GM23338 (cell line): ENCODE data around the gene SLC9B1. TPM values are rescaled to one million over a fixed set of nuclear protein-coding genes. Genes with fewer than 3 reads are reported as not detected.

Experiments
- CREB1 ChIP-seq: fragments of 250-450 bp; sonication (Bioruptor Pico); IDR thresholded peaks from 2 replicates; pipeline ENCODE4 v1.5.0; 2020; ENCODE audit warnings: low read depth, mild to moderate bottlenecking, moderate library complexity
- EZH2 ChIP-seq: fragments of 200-600 bp; sonication (generic); IDR thresholded peaks from one replicate; pipeline ENCODE4 v1.8.0; 2017; ENCODE audit warnings: antibody characterized with exemption, mild to moderate bottlenecking, low read depth; ENCODE audit not compliant: unreplicated experiment
- EZH2phosphoT487 ChIP-seq: fragments of 200-600 bp; sonication (generic); IDR thresholded peaks from one replicate; pipeline ENCODE4 v1.8.1; 2018; ENCODE audit warnings: antibody characterized with exemption; ENCODE audit not compliant: unreplicated experiment
- JUNB ChIP-seq: IDR thresholded peaks from one replicate; pipeline ENCODE4 v1.6.1; 2016; ENCODE audit warnings: antibody characterized with exemption; ENCODE audit not compliant: unreplicated experiment
- POLR2AphosphoS5 ChIP-seq: IDR thresholded peaks from 2 replicates; pipeline ENCODE4 v1.6.1; 2016; ENCODE audit warnings: antibody characterized with exemption, low read depth
- STAT1 ChIP-seq: IDR thresholded peaks from one replicate; pipeline ENCODE4 v1.6.1; 2016; ENCODE audit warnings: antibody characterized with exemption; ENCODE audit not compliant: unreplicated experiment
- ZNF114 ChIP-seq: fragments of 250-450 bp; sonication (Bioruptor Pico); IDR thresholded peaks from 2 replicates; pipeline ENCODE4 v1.5.0; 2020; ENCODE audit warnings: mild to moderate bottlenecking, moderate library complexity
- ZNF331 ChIP-seq: fragments of 250-450 bp; sonication (Bioruptor Pico); IDR thresholded peaks from 2 replicates; pipeline ENCODE4 v1.5.0; 2020; ENCODE audit warnings: low read depth, mild to moderate bottlenecking, moderate library complexity
- polyA plus RNA-seq: library from polyadenylated mRNA; unstranded; fragments of >200 nt; fragmentation: Nextera tagmentation; extraction: Ambion mirVana; gene quantifications from 2 replicates; pipeline ENCODE4 v1.2.1, GENCODE V29; 2016
- total RNA-seq: library from RNA; depleted of rRNA; stranded (reverse); fragments of >200 nt; shearing (Covaris generic); gene quantifications from 2 replicates; pipeline ENCODE4 v1.2.3, GENCODE V29; 2014
- TF ChIP-seq, protein P1 (sequence below): fragments of 250-450 bp; sonication (Bioruptor Pico); IDR thresholded peaks from 2 replicates; pipeline ENCODE4 v1.5.0; 2020; ENCODE audit warnings: mild to moderate bottlenecking, moderate library complexity
- TF ChIP-seq, protein P2 (sequence below): IDR thresholded peaks from 2 replicates; pipeline ENCODE4 v1.6.1; 2016; ENCODE audit warnings: antibody characterized with exemption
- TF ChIP-seq, protein P3 (sequence below): IDR thresholded peaks from one replicate; pipeline ENCODE4 v1.6.1; 2018; ENCODE audit warnings: antibody characterized with exemption; ENCODE audit not compliant: unreplicated experiment

SLC9B1 gene
- total and polyA plus RNA-seq, 2 experiments from 2014 or later: 0.66 to 0.80 TPM

DNA sequence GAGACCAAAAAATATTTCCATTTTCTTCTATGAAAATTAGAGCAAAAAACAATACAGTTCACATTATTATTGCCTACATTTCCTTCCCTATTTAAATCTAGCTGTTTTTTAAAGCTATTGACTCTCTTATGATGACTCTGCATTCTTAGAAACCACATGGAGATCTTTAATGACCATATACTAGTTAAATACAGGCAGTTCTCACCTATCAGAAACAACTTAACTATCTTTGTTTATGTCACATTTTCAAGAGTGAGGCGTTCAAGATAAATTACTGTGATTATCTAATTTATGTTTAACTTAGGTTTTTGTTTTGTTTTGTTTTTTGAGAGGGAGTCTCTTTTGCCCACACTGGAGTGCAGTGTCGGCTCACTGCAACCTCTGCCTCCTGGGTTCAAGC, 147.7 kb downstream of the SLC9B1 start (continued):
- TF ChIP-seq, protein P1, sequence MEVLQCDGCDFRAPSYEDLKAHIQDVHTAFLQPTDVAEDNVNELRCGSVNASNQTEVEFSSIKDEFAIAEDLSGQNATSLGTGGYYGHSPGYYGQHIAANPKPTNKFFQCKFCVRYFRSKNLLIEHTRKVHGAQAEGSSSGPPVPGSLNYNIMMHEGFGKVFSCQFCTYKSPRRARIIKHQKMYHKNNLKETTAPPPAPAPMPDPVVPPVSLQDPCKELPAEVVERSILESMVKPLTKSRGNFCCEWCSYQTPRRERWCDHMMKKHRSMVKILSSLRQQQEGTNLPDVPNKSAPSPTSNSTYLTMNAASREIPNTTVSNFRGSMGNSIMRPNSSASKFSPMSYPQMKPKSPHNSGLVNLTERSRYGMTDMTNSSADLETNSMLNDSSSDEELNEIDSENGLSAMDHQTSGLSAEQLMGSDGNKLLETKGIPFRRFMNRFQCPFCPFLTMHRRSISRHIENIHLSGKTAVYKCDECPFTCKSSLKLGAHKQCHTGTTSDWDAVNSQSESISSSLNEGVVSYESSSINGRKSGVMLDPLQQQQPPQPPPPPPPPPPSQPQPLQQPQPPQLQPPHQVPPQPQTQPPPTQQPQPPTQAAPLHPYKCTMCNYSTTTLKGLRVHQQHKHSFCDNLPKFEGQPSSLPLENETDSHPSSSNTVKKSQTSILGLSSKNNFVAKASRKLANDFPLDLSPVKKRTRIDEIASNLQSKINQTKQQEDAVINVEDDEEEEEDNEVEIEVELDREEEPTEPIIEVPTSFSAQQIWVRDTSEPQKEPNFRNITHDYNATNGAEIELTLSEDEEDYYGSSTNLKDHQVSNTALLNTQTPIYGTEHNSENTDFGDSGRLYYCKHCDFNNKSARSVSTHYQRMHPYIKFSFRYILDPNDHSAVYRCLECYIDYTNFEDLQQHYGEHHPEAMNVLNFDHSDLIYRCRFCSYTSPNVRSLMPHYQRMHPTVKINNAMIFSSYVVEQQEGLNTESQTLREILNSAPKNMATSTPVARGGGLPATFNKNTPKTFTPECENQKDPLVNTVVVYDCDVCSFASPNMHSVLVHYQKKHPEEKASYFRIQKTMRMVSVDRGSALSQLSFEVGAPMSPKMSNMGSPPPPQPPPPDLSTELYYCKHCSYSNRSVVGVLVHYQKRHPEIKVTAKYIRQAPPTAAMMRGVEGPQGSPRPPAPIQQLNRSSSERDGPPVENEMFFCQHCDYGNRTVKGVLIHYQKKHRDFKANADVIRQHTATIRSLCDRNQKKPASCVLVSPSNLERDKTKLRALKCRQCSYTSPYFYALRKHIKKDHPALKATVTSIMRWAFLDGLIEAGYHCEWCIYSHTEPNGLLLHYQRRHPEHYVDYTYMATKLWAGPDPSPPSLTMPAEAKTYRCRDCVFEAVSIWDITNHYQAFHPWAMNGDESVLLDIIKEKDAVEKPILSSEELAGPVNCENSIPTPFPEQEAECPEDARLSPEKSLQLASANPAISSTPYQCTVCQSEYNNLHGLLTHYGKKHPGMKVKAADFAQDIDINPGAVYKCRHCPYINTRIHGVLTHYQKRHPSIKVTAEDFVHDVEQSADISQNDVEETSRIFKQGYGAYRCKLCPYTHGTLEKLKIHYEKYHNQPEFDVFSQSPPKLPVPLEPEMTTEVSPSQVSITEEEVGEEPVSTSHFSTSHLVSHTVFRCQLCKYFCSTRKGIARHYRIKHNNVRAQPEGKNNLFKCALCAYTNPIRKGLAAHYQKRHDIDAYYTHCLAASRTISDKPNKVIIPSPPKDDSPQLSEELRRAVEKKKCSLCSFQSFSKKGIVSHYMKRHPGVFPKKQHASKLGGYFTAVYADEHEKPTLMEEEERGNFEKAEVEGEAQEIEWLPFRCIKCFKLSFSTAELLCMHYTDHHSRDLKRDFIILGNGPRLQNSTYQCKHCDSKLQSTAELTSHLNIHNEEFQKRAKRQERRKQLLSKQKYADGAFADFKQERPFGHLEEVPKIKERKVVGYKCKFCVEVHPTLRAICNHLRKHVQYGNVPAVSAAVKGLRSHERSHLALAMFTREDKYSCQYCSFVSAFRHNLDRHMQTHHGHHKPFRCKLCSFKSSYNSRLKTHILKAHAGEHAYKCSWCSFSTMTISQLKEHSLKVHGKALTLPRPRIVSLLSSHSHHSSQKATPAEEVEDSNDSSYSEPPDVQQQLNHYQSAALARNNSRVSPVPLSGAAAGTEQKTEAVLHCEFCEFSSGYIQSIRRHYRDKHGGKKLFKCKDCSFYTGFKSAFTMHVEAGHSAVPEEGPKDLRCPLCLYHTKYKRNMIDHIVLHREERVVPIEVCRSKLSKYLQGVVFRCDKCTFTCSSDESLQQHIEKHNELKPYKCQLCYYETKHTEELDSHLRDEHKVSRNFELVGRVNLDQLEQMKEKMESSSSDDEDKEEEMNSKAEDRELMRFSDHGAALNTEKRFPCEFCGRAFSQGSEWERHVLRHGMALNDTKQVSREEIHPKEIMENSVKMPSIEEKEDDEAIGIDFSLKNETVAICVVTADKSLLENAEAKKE (CRISPR knock-in tag): no peak
- TF ChIP-seq EZH2phosphoT487: no peak
- no peak for TF ChIP-seq EZH2
- TF ChIP-seq, protein P2, sequence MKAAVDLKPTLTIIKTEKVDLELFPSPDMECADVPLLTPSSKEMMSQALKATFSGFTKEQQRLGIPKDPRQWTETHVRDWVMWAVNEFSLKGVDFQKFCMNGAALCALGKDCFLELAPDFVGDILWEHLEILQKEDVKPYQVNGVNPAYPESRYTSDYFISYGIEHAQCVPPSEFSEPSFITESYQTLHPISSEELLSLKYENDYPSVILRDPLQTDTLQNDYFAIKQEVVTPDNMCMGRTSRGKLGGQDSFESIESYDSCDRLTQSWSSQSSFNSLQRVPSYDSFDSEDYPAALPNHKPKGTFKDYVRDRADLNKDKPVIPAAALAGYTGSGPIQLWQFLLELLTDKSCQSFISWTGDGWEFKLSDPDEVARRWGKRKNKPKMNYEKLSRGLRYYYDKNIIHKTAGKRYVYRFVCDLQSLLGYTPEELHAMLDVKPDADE: no peak
- TF ChIP-seq POLR2AphosphoS5: no peak
- no peak for TF ChIP-seq CREB1 (CRISPR knock-in tag)
- TF ChIP-seq, protein P3, sequence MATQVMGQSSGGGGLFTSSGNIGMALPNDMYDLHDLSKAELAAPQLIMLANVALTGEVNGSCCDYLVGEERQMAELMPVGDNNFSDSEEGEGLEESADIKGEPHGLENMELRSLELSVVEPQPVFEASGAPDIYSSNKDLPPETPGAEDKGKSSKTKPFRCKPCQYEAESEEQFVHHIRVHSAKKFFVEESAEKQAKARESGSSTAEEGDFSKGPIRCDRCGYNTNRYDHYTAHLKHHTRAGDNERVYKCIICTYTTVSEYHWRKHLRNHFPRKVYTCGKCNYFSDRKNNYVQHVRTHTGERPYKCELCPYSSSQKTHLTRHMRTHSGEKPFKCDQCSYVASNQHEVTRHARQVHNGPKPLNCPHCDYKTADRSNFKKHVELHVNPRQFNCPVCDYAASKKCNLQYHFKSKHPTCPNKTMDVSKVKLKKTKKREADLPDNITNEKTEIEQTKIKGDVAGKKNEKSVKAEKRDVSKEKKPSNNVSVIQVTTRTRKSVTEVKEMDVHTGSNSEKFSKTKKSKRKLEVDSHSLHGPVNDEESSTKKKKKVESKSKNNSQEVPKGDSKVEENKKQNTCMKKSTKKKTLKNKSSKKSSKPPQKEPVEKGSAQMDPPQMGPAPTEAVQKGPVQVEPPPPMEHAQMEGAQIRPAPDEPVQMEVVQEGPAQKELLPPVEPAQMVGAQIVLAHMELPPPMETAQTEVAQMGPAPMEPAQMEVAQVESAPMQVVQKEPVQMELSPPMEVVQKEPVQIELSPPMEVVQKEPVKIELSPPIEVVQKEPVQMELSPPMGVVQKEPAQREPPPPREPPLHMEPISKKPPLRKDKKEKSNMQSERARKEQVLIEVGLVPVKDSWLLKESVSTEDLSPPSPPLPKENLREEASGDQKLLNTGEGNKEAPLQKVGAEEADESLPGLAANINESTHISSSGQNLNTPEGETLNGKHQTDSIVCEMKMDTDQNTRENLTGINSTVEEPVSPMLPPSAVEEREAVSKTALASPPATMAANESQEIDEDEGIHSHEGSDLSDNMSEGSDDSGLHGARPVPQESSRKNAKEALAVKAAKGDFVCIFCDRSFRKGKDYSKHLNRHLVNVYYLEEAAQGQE: no peak
- TF ChIP-seq STAT1: no peak
- TF ChIP-seq ZNF331 (CRISPR knock-in tag): no peak
- TF ChIP-seq ZNF114: no peak
- no peak for TF ChIP-seq JUNB
